ENCODE measurements around the gene LMF2. TPM values are rescaled to one million over a fixed set of nuclear protein-coding genes. Genes with fewer than 3 reads are reported as not detected.
A peak's percentile ranks its signal among the peaks of the same experiment; 100 is the strongest.

The LMF2 gene
- total and polyA plus RNA-seq, 2 of the 4 experiments (the other 2 are of a cell fraction) = 16.8 to 82.6 TPM

GRCh38 chr22:50500452-50500851 lies 7.0 kb downstream of the LMF2 start:
- Histone ChIP-seq H2BK20ac (ENCODE audit: low read depth, low read length) (no peak overlapping the region), H4K8ac (ENCODE audit: low read depth in 2 of 2, low read length in 2 of 2) (no peak overlapping the region), H3K18ac (ENCODE audit: low read depth, low read length) (no peak overlapping the region), H4K20me1 (ENCODE audit: insufficient read depth, low read length) (no peaks in the 10 kb centered on the region), H3K4me2 (ENCODE audit: low read depth, low read length) (no peak overlapping the region), H2BK120ac (ENCODE audit: low read depth, low read length) (no peak overlapping the region), H3K4me3 (ENCODE audit: insufficient read depth, low read depth, low read length) (no peak overlapping the region), H3K23ac (ENCODE audit: low read depth, low read length) (no peak overlapping the region), H3K36me3 (ENCODE audit: control insufficient read depth, insufficient read depth, low read length) (peaks cover 22% of the 10 kb centered on the region; the same call in 1 of the 2 replicates), H3K27me3 (ENCODE audit: control insufficient read depth, insufficient read depth, low read length) (peaks cover 4% of the 10 kb centered on the region; the same call in 1 of the 2 replicates), H3K4ac (ENCODE audit: low read depth, low read length) (no peak overlapping the region), H3K14ac (replicated peaks; ENCODE audit: low read depth, low read length) (no peak overlapping the region), H3K9me3 (ENCODE audit: control insufficient read depth, insufficient read depth, low read length) (no peaks in the 10 kb centered on the region), H2BK5ac (ENCODE audit: low read depth, low read length, poor library complexity, severe bottlenecking) (no peak overlapping the region), H4K5ac (ENCODE audit: low read depth, low read length) (no peak overlapping the region), H4K91ac (ENCODE audit: insufficient read depth, low read depth, low read length) (no peak overlapping the region), H2AK5ac (ENCODE audit: low read depth, low read length) (no peak overlapping the region), H3K4me1 (ENCODE audit: control insufficient read depth, insufficient read depth, low read length) (no peaks in the 10 kb centered on the region), H2AK9ac (replicated peaks; ENCODE audit: low read depth, low read length, poor library complexity) (peak overlapping the region; percentile 28), H3K79me1 (ENCODE audit: low read depth in 1 of 2, low read length in 2 of 2) (peaks cover 0 to 10% of the 10 kb centered on the region in 2 experiments; a peak in 2 of 4 replicates), H3K9me1 (ENCODE audit: insufficient read depth, low read length) (no peaks in the 10 kb centered on the region), H3K9ac (ENCODE audit: low read depth, low read length) (no peak overlapping the region), H2BK15ac (ENCODE audit: low read depth, low read length) (no peak overlapping the region), H3K56ac (ENCODE audit: extremely low read depth, insufficient read depth, low read length) (no peak overlapping the region), H2AFZ (replicated peaks; ENCODE audit: low read length, poor library complexity) (no peak overlapping the region), H3K27ac (ENCODE audit: insufficient read depth, low read length) (no peak overlapping the region)
- BruUV-seq (replicated peaks) = no TSS peak
- intact Hi-C loops (cut with micrococcal nuclease) = no loop called here
- dilution Hi-C loops (cut with HindIII; ENCODE audit: low sequenced_read_pairs, unreplicated experiment) = no loop called here
- ATAC-seq (ENCODE audit: low read depth) = no peak
- 97% methylated on average over 11 of the region's 12 CpGs; no CpG with 5 or more reads in 1 of the 2 experiments for WGBS, 2 experiments (ENCODE audit: extremely low coverage in 2 of 2, insufficient read length in 1 of 2)
- POLR2A ChIA-PET (ENCODE audit: unreplicated experiment) = no interaction called here
- in situ Hi-C loops (cut with MboI; ENCODE audit: low sequenced_read_pairs) = no loop called here
- CTCF ChIA-PET = no interaction called here
- DNase-seq = no peak
- TF ChIP-seq MXI1 (IDR thresholded peaks at IDR 0.05; ENCODE audit: borderline replicate concordance, low read depth, low read length) = no peak
- no peak for TF ChIP-seq MAFK (IDR thresholded peaks at IDR 0.05; ENCODE audit: low read depth, low read length)
- no peak for TF ChIP-seq BHLHE40 (IDR thresholded peaks at IDR 0.05; ENCODE audit: low read depth, low read length)
- no peak for TF ChIP-seq RAD21 (IDR thresholded peaks at IDR 0.05; ENCODE audit: low read length)
- TF ChIP-seq RCOR1 (IDR thresholded peaks at IDR 0.05; ENCODE audit: insufficient replicate concordance, low read length) = no peak
- no peak for TF ChIP-seq CEBPB (IDR thresholded peaks at IDR 0.05; ENCODE audit: low read depth, low read length)
- TF ChIP-seq RFX5 (IDR thresholded peaks at IDR 0.05; ENCODE audit: low read depth, low read length) = no peak
- no peak for TF ChIP-seq MAZ (IDR thresholded peaks at IDR 0.05; ENCODE audit: borderline replicate concordance, low read depth, low read length)

Data from IMR-90 (cell line).